HepG2 (cell line): ENCODE measurements around the gene TPCN2. TPM values are rescaled to one million over a fixed set of nuclear protein-coding genes. Genes with fewer than 3 reads are reported as not detected.
A peak's percentile ranks its signal among the peaks of the same experiment; 100 is the strongest.

ENCODE experiments used
- ATAC-seq: fragments of 200-7000 bp; cut with Tn5 transposase; 3 replicates; pipeline ENCODE4 v1.9.1; 2020; ENCODE audit warnings: mild to moderate bottlenecking, moderate library complexity
- BruUV-seq: library from RNA; stranded (reverse); fragments of 400-500 nt; replicated peaks from 2 replicates; lab custom pipeline; 2021; lab: Mats Ljungman, UMichigan
- CTCF ChIA-PET: fragments of 300-600 bp; formaldehyde crosslinking; extraction: SDS; loops from one replicate; lab custom pipeline; 2021; ENCODE audit warnings: low total read pairs, inconsistent platforms, low intra/inter-chr PET ratio; lab: Yijun Ruan, JAX
- POLR2A ChIA-PET: fragments of 350-600 bp; sonication (Branson Sonifier 250); formaldehyde crosslinking; loops from one replicate; lab custom pipeline; 2020; ENCODE audit warnings: antibody characterized with exemption, inconsistent platforms; lab: Yijun Ruan, JAX
- DNase-seq: peaks from one replicate; pipeline ENCODE4 v3.0.0-alpha.2; 2015; ENCODE audit warnings: low spot score
- FAIRE-seq: peaks from 3 replicates; lab custom pipeline; 2011; peaks lifted over from hg19 to GRCh38; lab: Jason Lieb, UNC
- H2AFZ ChIP-seq: one replicate; pipeline ENCODE4 v1.6.1; 2011; ENCODE audit warnings: low read length, inconsistent platforms
- H3K27ac ChIP-seq: fragments of 300-600 bp; 3 replicates; pipeline ENCODE4 v1.8.0; 2011; ENCODE audit warnings: mixed run types, mild to moderate bottlenecking, mixed read lengths, low read length, inconsistent platforms; ENCODE audit not compliant: insufficient read depth; ENCODE audit errors: extremely low read length
- H3K27me3 ChIP-seq, 2 experiments: fragments of 200-600 bp in 1 of 2; 2 replicates in 1 of 2; 3 replicates in 1 of 2; pipeline versions ENCODE4 v1.6.0 to v1.8.0; 2011; ENCODE audit warnings: low read length in 2 of 2, mild to moderate bottlenecking in 2 of 2, moderate library complexity in 2 of 2, inconsistent platforms in 1 of 2; ENCODE audit not compliant: insufficient read depth in 2 of 2, control insufficient read depth in 1 of 2
- H3K36me3 ChIP-seq, 2 experiments: fragments of 200-600 bp in 1 of 2; replicated peaks in 1 of 2; 2 replicates in 1 of 2; 3 replicates in 1 of 2; pipeline versions ENCODE4 v1.5.1 to v1.8.0; 2011; ENCODE audit warnings: low read length in 2 of 2, inconsistent platforms in 1 of 2; ENCODE audit not compliant: insufficient read depth in 2 of 2, control insufficient read depth in 1 of 2
- H3K4me1 ChIP-seq: 2 replicates; pipeline ENCODE4 v1.5.1; 2012; ENCODE audit warnings: low read length, inconsistent platforms; ENCODE audit not compliant: insufficient read depth
- H3K4me2 ChIP-seq: 2 replicates; pipeline ENCODE4 v1.6.0; 2011; ENCODE audit warnings: low read depth, low read length, inconsistent platforms
- H3K4me3 ChIP-seq, 3 experiments: fragments of 200-600 bp in 1 of 3; sonication (generic), shearing (Covaris generic) in 1 of 3; replicated peaks in 1 of 3; 2 replicates each; pipeline ENCODE4 v1.5.1; 2011 to 2016; ENCODE audit warnings: low read length in 3 of 3, inconsistent platforms in 2 of 3, low read depth in 2 of 3, mild to moderate bottlenecking in 2 of 3, control low read depth in 1 of 3, mixed read lengths in 1 of 3; ENCODE audit not compliant: insufficient read depth in 1 of 3
- H3K79me2 ChIP-seq: one replicate; pipeline ENCODE4 v1.6.1; 2011; ENCODE audit warnings: low read length, inconsistent platforms; ENCODE audit not compliant: insufficient read depth
- H3K9ac ChIP-seq: 2 replicates; pipeline ENCODE4 v1.6.0; 2011; ENCODE audit warnings: mild to moderate bottlenecking, low read depth, low read length, inconsistent platforms; ENCODE audit not compliant: insufficient read depth
- H3K9me3 ChIP-seq: 2 replicates; pipeline ENCODE4 v1.5.1; 2012; ENCODE audit warnings: mild to moderate bottlenecking, low read length
- H4K20me1 ChIP-seq: 2 replicates; pipeline ENCODE4 v1.6.0; 2011; ENCODE audit warnings: inconsistent platforms, mild to moderate bottlenecking, low read length, moderate library complexity; ENCODE audit not compliant: insufficient read depth
- CBX1 ChIP-seq: IDR thresholded peaks from one replicate; pipeline ENCODE4 v1.6.1; 2016; ENCODE audit warnings: antibody characterized with exemption, low read depth
- EZH2 ChIP-seq: conservative IDR thresholded peaks from 2 replicates; pipeline ENCODE4 v1.6.1; 2012; ENCODE audit warnings: mild to moderate bottlenecking, low read depth, low read length, moderate library complexity
- FLYWCH1 ChIP-seq: sonication (generic); formaldehyde crosslinking; IDR thresholded peaks from 2 replicates; pipeline ENCODE4 v1.8.1; 2023; ENCODE audit warnings: mild to moderate bottlenecking, missing genetic modification reagents
- FOSL1 ChIP-seq: sonication (generic); formaldehyde crosslinking; IDR thresholded peaks from 2 replicates; pipeline ENCODE4 v1.9.0; 2021; ENCODE audit warnings: missing genetic modification reagents, borderline replicate concordance
- GZF1 ChIP-seq: sonication (generic); formaldehyde crosslinking; IDR thresholded peaks from 2 replicates; pipeline ENCODE4 v1.5.1; 2020; ENCODE audit warnings: mild to moderate bottlenecking, missing genetic modification reagents
- MYC ChIP-seq: sonication (generic); formaldehyde crosslinking; IDR thresholded peaks from 2 replicates; pipeline ENCODE4 v1.9.0; 2021; ENCODE audit warnings: missing genetic modification reagents, borderline replicate concordance
- RXRB ChIP-seq: IDR thresholded peaks from 2 replicates; pipeline ENCODE4 v1.6.1; 2016; ENCODE audit warnings: borderline replicate concordance, missing genetic modification reagents, missing compliant biosample characterization
- ZBTB7B ChIP-seq: sonication (generic); formaldehyde crosslinking; IDR thresholded peaks from 2 replicates; pipeline ENCODE4 v1.4.0; 2020; ENCODE audit warnings: missing genetic modification reagents
- ZFP91 ChIP-seq: sonication (generic); formaldehyde crosslinking; IDR thresholded peaks from 2 replicates; pipeline ENCODE4 v1.9.0; 2022; ENCODE audit warnings: missing genetic modification reagents, mild to moderate bottlenecking, borderline replicate concordance
- ZNF224 ChIP-seq: sonication (generic); formaldehyde crosslinking; IDR thresholded peaks from 2 replicates; pipeline ENCODE4 v1.5.0; 2020; ENCODE audit warnings: mild to moderate bottlenecking, missing genetic modification reagents
- ZNF333 ChIP-seq: sonication (generic); formaldehyde crosslinking; IDR thresholded peaks from 2 replicates; pipeline ENCODE4 v1.4.0; 2020; ENCODE audit warnings: mild to moderate bottlenecking, missing genetic modification reagents, borderline replicate concordance
- ZNF724P ChIP-seq: sonication (generic); formaldehyde crosslinking; IDR thresholded peaks from 2 replicates; pipeline ENCODE4 v1.8.0; 2022; ENCODE audit warnings: missing genetic modification reagents, borderline replicate concordance
- ZNF768 ChIP-seq: sonication (generic); formaldehyde crosslinking; IDR thresholded peaks from 2 replicates; pipeline ENCODE4 v1.4.0; 2020; ENCODE audit warnings: missing genetic modification reagents
- WGBS: methylation state at CpG from one replicate; pipeline ENCODE4 v1.1.6; 2017; ENCODE audit warnings: low lambda C conversion rate; 5-methylcytosine and 5-hydroxymethylcytosine counted together
- in situ Hi-C: cut with HindIII; loops from 2 replicates; pipeline ENCODE4 v1.10.0; 2017; ENCODE audit warnings: low pct_unique_long_range_greater_than_20kb; ENCODE audit not compliant: extremely low pct_ligation_motif_present
- intact Hi-C: fragments of 100-400 bp; cut with micrococcal nuclease; formaldehyde crosslinking; loops from one replicate; pipeline ENCODE4 v1.10.0; 2022; ENCODE audit not compliant: unreplicated experiment
- polyA plus RNA-seq, 8 experiments: library from polyadenylated mRNA; depleted of rRNA in 3 of 8; stranded (reverse) in 7 of 8; unstranded in 1 of 8; fragments of >200 nt; fragmentation: Illumina TruSeq in 4 of 8; extraction: Trizol in 4 of 8; gene quantifications; 2 replicates each; pipeline versions ENCODE4 v1.2.1 to v1.2.3, GENCODE V29; 2011 to 2016; ENCODE audit warnings: low read depth in 4 of 8, missing spikeins in 1 of 8, mixed read lengths in 1 of 8; ENCODE audit not compliant: insufficient read depth in 1 of 8
- total RNA-seq, 5 experiments: library from RNA; depleted of rRNA; stranded (reverse); fragments of >200 nt; fragmentation: Illumina TruSeq; extraction: Trizol; gene quantifications; 2 replicates each; pipeline ENCODE4 v1.2.3, GENCODE V29; 2016; ENCODE audit warnings: low read depth in 1 of 5

TPCN2 gene
- total and polyA plus RNA-seq, 2 of the 13 experiments (the other 11 are each of a cell fraction or from before 2014, with no cell fraction given) = 5.6 to 5.9 TPM

- TF ChIP-seq GZF1 (CRISPR knock-in tag) (no peak), ZNF724P (no peak), FOSL1 (CRISPR knock-in tag) (peak; percentile 99), RXRB (peak; percentile 81; the same call in 1 of the 2 replicates), ZNF333 (CRISPR knock-in tag) (no peak), FLYWCH1 (CRISPR knock-in tag) (no peak), EZH2 (no peak), ZNF224 (no peak)
Observed at GRCh38 chr11:69122630-69123431, 74.1 kb downstream of the TPCN2 start (continued).

GRCh38 chr11:69123593-69124545 is 75.1 kb downstream of the TPCN2 start:
- no peak overlapping the region for H3K27ac ChIP-seq
- H3K9me3 ChIP-seq = no peaks in the 10 kb centered on the region
- BruUV-seq = no TSS peak
- no peaks in the 10 kb centered on the region for H3K79me2 ChIP-seq
- H2AFZ ChIP-seq = no peak overlapping the region
- no peak for TF ChIP-seq ZFP91
- TF ChIP-seq CBX1 = no peak
- peak; percentile 97 for TF ChIP-seq ZNF768 (CRISPR knock-in tag)
- 0 out of 2 replicates have a peak, but pooled peaks have one; percentile 37 for TF ChIP-seq MYC (CRISPR knock-in tag)
- TF ChIP-seq ZBTB7B (CRISPR knock-in tag) = 0 out of 2 replicates have a peak, but pooled peaks have one; percentile 25
- peak overlapping the region; percentile 70 for H3K4me2 ChIP-seq
- intact Hi-C loops = loop anchor here (5.0 kb wide), 1 partner anchor 303 kb away; no protein-coding TSS in a partner anchor
- FAIRE-seq (no peak), ATAC-seq (peak; percentile 4; the same call in 2 of the 3 replicates), DNase-seq (no peak)
- CTCF ChIA-PET = no interaction called here
- H3K4me3 ChIP-seq = peak overlapping the region in 1 of 3 experiments; percentile 51; a peak in 1 of 6 replicates
- in situ Hi-C loops = loop anchor here (5.0 to 10.0 kb wide), 2 partner anchors 171 to 533 kb away; partner anchors contain the start of gene MYEOV
- no peaks in the 10 kb centered on the region for H3K36me3 ChIP-seq
- no peaks in the 10 kb centered on the region; the same call in 1 of the 2 replicates for H4K20me1 ChIP-seq
- peaks cover 24% of the 10 kb centered on the region for H3K4me1 ChIP-seq
- no peak overlapping the region for H3K9ac ChIP-seq
- WGBS = 43% methylated on average over 18 of the region's 27 CpGs
- POLR2A ChIA-PET = interaction anchor here (0.8 kb wide), 1 partner anchor 515 kb away, joined by 4 read pairs; no protein-coding TSS in a partner anchor
- H3K27me3 ChIP-seq = peaks cover 3% of the 10 kb centered on the region in 2 experiments; a peak in 1 of 5 replicates
